Glutamatergic neuron (in vitro differentiated cells): Measurements from ENCODE around the gene ZNF487. TPM values are rescaled to one million over a fixed set of nuclear protein-coding genes. Genes with fewer than 3 reads are reported as not detected.

Experiments used
- DNase-seq: peaks from one replicate; pipeline ENCODE4 v3.0.0; 2022
- H3K27ac Mint-ChIP-seq: one replicate; pipeline ENCODE4 v1.8.0; 2020; ENCODE audit warnings: mild to moderate bottlenecking, mixed read lengths, inconsistent platforms; ENCODE audit not compliant: unreplicated experiment
- H3K27me3 Mint-ChIP-seq: one replicate; pipeline ENCODE4 v1.8.0; 2020; ENCODE audit warnings: mild to moderate bottlenecking, moderate library complexity, mixed read lengths, inconsistent platforms; ENCODE audit not compliant: unreplicated experiment
- H3K36me3 Mint-ChIP-seq: one replicate; pipeline ENCODE4 v1.8.0; 2020; ENCODE audit warnings: mild to moderate bottlenecking, mixed read lengths, inconsistent platforms; ENCODE audit not compliant: unreplicated experiment
- H3K4me1 Mint-ChIP-seq: one replicate; pipeline ENCODE4 v1.8.0; 2020; ENCODE audit warnings: mild to moderate bottlenecking, low read depth, mixed read lengths, inconsistent platforms; ENCODE audit not compliant: unreplicated experiment
- H3K4me3 Mint-ChIP-seq: one replicate; pipeline ENCODE4 v1.8.0; 2020; ENCODE audit warnings: mild to moderate bottlenecking, mixed read lengths, inconsistent platforms; ENCODE audit not compliant: unreplicated experiment
- H3K9me3 Mint-ChIP-seq: one replicate; pipeline ENCODE4 v1.8.0; 2020; ENCODE audit warnings: mild to moderate bottlenecking, moderate library complexity, mixed read lengths, inconsistent platforms; ENCODE audit not compliant: unreplicated experiment
- total RNA-seq: library from RNA; stranded (reverse); fragmentation: NEBNext Ultra II Directional; extraction: Animal tissue kit (Norgen Biotek cat#: 25700); gene quantifications from one replicate; pipeline ENCODE4 v1.2.1, GENCODE V29; 2021; ENCODE audit not compliant: unreplicated experiment
- TF ChIP-seq, protein P1 (sequence below): fragments of 200-600 bp; sonication (generic); IDR thresholded peaks from one replicate; pipeline ENCODE4 v1.5.0; 2021; ENCODE audit not compliant: partially characterized antibody, unreplicated experiment

ZNF487 gene
- total RNA-seq, 1 donor from 2014 or later: 2.1 TPM

DNA sequence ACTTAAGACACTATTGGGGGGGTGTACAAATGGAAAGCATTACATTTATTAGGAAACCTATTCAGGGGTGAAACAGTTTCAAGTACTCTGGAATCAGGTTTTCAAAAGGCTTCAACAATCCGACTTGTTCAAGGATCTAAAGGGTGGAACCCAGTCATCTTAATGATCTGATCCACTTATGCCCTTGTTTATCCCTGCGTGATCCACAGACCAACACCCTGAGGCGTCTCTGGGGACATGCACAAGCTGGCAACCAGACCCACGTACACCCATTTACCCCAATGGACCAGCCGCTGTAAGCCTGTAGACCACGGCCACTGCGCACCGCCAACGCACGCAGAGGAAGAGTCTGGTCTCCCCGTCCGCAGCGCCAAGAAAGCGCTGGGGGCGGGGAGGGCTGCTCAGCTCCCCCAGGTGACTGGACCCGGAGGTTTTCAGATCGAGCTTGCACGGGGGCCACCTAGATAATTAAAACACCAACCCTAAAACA, 41.3 kb upstream of the ZNF487 start:
- peaks cover 6% of the 10 kb centered on the region for H3K9me3 Mint-ChIP-seq
- H3K27me3 Mint-ChIP-seq: peaks cover 13% of the 10 kb centered on the region
- peak overlapping the region; percentile 86 for H3K27ac Mint-ChIP-seq
- TF ChIP-seq, protein P1, sequence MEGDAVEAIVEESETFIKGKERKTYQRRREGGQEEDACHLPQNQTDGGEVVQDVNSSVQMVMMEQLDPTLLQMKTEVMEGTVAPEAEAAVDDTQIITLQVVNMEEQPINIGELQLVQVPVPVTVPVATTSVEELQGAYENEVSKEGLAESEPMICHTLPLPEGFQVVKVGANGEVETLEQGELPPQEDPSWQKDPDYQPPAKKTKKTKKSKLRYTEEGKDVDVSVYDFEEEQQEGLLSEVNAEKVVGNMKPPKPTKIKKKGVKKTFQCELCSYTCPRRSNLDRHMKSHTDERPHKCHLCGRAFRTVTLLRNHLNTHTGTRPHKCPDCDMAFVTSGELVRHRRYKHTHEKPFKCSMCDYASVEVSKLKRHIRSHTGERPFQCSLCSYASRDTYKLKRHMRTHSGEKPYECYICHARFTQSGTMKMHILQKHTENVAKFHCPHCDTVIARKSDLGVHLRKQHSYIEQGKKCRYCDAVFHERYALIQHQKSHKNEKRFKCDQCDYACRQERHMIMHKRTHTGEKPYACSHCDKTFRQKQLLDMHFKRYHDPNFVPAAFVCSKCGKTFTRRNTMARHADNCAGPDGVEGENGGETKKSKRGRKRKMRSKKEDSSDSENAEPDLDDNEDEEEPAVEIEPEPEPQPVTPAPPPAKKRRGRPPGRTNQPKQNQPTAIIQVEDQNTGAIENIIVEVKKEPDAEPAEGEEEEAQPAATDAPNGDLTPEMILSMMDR: no peak
- peaks cover 9% of the 10 kb centered on the region for H3K4me1 Mint-ChIP-seq
- peaks cover 4% of the 10 kb centered on the region for H3K36me3 Mint-ChIP-seq
- peak overlapping the region; percentile 78 for H3K4me3 Mint-ChIP-seq
- DNase-seq: peak; percentile 39

DNA sequence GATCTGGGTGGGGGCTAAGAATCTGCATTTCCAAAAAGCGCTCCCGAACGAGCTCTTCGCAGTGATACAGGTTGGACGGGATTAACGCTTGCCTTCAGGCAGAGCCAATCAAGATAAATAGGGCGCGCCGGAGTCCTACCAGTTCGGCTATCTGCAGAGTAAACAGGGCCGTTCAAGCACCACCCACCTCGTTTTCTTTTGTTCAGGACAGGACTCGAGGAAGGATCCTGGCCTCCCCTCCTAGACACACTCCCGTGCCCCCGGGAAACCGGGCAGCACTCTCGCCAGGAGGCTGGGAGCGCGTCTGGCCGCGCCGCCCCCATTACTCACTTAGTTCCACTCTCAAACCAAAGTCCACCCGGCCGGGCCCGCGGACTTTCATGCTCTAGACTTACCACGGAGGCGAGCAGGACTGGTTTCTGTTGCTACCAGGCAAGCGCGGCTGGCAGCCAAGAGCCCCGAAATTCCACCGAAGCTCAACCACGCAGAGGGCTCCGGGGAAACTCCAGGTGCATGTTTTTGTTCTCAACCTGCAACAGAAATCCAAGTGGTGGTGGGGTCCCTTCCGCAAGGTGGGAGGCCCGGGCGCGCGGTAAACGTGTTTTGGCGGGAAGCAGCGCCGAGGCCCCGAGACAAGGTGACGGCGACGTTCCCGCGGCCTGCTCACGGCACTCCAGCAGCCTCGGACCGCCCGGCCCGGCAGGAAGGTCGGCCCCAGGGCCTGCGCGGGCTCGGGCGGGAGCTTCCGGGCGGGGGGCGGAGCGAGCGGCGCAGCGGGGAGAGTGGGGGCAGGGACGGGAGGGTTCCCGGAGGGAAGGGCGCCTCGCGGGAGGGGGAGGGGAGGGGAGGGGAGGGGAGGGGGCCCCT, 40.6 kb upstream of the ZNF487 start:
- DNase-seq: peak; percentile 87
- peak overlapping the region; percentile 78 for H3K4me3 Mint-ChIP-seq
- H3K27ac Mint-ChIP-seq: peak overlapping the region; percentile 86
- TF ChIP-seq, protein P1: no peak
- peaks cover 4% of the 10 kb centered on the region for H3K36me3 Mint-ChIP-seq
- H3K4me1 Mint-ChIP-seq: peaks cover 10% of the 10 kb centered on the region
- peaks cover 6% of the 10 kb centered on the region for H3K9me3 Mint-ChIP-seq
- H3K27me3 Mint-ChIP-seq: peaks cover 13% of the 10 kb centered on the region

DNA sequence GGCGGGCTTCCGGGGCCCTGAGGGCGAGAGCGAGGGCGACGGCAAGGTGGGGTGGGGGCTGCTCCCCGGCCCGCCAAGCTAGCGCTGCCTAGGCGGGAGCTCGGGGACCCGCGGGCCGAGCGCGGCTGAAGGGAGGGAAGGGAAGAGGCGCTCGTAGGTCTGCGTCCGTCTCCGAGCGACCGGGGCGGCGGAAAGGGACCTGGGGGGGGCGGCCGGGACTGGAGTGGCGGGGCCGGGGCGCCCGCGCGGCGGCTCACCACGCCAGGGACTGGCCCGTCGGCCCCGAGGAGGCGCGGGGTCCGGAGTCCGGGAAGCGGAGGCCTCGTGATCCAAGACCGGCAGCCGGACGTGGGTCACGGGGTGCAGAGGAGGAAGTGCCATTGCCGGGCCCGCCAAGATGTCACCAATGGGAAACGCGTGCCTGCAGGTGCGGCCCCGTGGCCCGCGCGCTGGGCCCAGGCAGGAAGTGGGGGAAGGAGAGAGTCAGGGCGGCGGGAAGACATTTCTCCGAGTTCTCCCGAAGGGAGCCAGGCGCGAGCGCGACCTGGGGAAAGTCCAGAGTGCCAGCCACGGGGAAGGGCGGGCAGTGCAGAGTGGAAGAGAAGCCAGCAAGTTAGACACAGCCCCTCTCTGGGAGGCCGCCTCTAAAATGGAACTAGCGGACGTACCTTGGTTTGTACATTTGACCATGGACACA, 39.8 kb upstream of the ZNF487 start:
- peak; percentile 81 for DNase-seq
- Mint-ChIP-seq H3K9me3 (peaks cover 6% of the 10 kb centered on the region), H3K4me3 (peak overlapping the region; percentile 92), H3K36me3 (peaks cover 4% of the 10 kb centered on the region), H3K4me1 (peaks cover 17% of the 10 kb centered on the region), H3K27ac (peak overlapping the region; percentile 89), H3K27me3 (peaks cover 13% of the 10 kb centered on the region)
- TF ChIP-seq, protein P1: no peak

DNA sequence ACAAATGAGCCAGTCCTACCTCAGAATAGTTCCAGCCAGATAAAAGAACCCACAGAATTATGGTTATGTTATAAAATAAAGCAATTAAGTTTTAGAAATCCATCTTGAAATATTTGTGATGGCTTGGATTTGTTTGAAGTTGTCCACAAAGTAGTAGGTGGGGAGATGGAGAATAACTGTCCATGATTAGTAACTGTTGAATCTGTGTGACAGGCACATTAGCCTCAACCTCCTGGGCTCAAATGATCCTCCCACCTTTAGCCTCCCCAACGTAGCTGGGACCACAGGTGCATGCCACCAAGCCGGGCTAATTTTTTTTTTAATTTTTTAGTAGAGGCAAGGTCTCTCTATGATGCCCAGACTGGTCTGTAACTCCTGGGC, 38.0 kb upstream of the ZNF487 start:
- peaks cover under 1% of the 10 kb centered on the region for H3K36me3 Mint-ChIP-seq
- H3K27me3 Mint-ChIP-seq: peaks cover 11% of the 10 kb centered on the region
- peaks cover 9% of the 10 kb centered on the region for H3K9me3 Mint-ChIP-seq
- no peak overlapping the region for H3K27ac Mint-ChIP-seq
- H3K4me1 Mint-ChIP-seq: peaks cover 19% of the 10 kb centered on the region
- H3K4me3 Mint-ChIP-seq: no peak overlapping the region
- TF ChIP-seq, protein P1: no peak
- DNase-seq: no peak
